Breast epithelium (tissue), 4 donors: ENCODE data around the gene EFNB1. TPM values are rescaled to one million over a fixed set of nuclear protein-coding genes. Genes with fewer than 3 reads are reported as not detected.

Experiments used
- DNase-seq, 2 donors: peaks; one replicate each; pipeline ENCODE4 v3.0.0-alpha.2; 2019; ENCODE audit warnings: low spot score in 2 of 2
- H3K27ac ChIP-seq, 2 donors: fragments of 200-600 bp; sonication (generic) in 1 of 2; one replicate each; pipeline ENCODE4 v1.5.1; 2016 to 2019; ENCODE audit warnings: mild to moderate bottlenecking in 1 of 2
- H3K27me3 ChIP-seq, 2 donors: fragments of 200-600 bp; sonication (generic) in 1 of 2; one replicate each; pipeline versions ENCODE4 v1.5.1 to v1.6.0; 2017 to 2019; ENCODE audit warnings: control low read depth in 1 of 2, mild to moderate bottlenecking in 1 of 2
- H3K36me3 ChIP-seq: fragments of 200-600 bp; one replicate; pipeline ENCODE4 v1.5.1; 2019
- H3K4me1 ChIP-seq, 2 donors: fragments of 200-600 bp; sonication (generic); one replicate each; pipeline ENCODE4 v1.5.1; 2016 to 2019; ENCODE audit warnings: control low read depth in 1 of 2
- H3K4me3 ChIP-seq, 3 donors: fragments of 200-600 bp; sonication (generic); 1 replicate in 2 of 3; 2 replicates in 1 of 3; pipeline ENCODE4 v1.5.1; 2016 to 2019; ENCODE audit warnings: mild to moderate bottlenecking in 3 of 3, moderate library complexity in 2 of 3
- H3K9me3 ChIP-seq, 2 donors: fragments of 200-600 bp; sonication (generic) in 1 of 2; one replicate each; pipeline ENCODE4 v1.5.1; 2016 to 2019; ENCODE audit warnings: control low read depth in 1 of 2
- CTCF ChIP-seq, 3 donors: fragments of 450-650 bp; IDR thresholded peaks; one replicate each; pipeline ENCODE4 v1.5.1; 2016 to 2017; ENCODE audit warnings: antibody characterized with exemption in 3 of 3, mild to moderate bottlenecking in 3 of 3, moderate library complexity in 3 of 3
- POLR2A ChIP-seq: fragments of 450-650 bp; IDR thresholded peaks from one replicate; pipeline ENCODE4 v1.6.1; 2016; ENCODE audit warnings: antibody characterized with exemption, mild to moderate bottlenecking, moderate library complexity
- POLR2AphosphoS5 ChIP-seq, 3 donors: sonication (generic); formaldehyde crosslinking; IDR thresholded peaks; one replicate each; pipeline ENCODE4 v1.6.1; 2017; ENCODE audit warnings: antibody characterized with exemption in 3 of 3
- intact Hi-C: fragments of 100-400 bp; cut with DNase I; formaldehyde crosslinking; loops from one replicate; pipeline ENCODE4 v1.15.1; 2023; ENCODE audit warnings: low total_unique reads
- total RNA-seq, 3 donors: library from RNA; depleted of rRNA; stranded (reverse); fragments of >200 nt; gene quantifications; one replicate each; pipeline ENCODE4 v1.1.0, GENCODE V29; 2016

EFNB1 gene
- total RNA-seq, 3 donors from 2014 or later, result 19.2 to 46.5 (median 41.4) TPM

- no peak for TF ChIP-seq POLR2AphosphoS5 (IDR thresholded peaks at IDR 0.05)
- TF ChIP-seq CTCF (IDR thresholded peaks at IDR 0.05), result peak in 1 of 3 donors; percentile 16
- no peak for TF ChIP-seq POLR2A
- DNase-seq, result no peak
- Histone ChIP-seq H3K27ac (no peak overlapping the region), H3K36me3 (no peaks in the 10 kb centered on the region), H3K4me1 (no peaks in the 10 kb centered on the region), H3K27me3 (peaks cover 0 to 35% of the 10 kb centered on the region in 2 donors), H3K9me3 (no peaks in the 10 kb centered on the region), H3K4me3 (no peak overlapping the region)
- intact Hi-C loops, result no loop called here
Observed at GRCh38 chrX:68808686-68809357, 20.0 kb upstream of the EFNB1 start.

GRCh38 chrX:68820476-68821110, 8.2 kb upstream of the EFNB1 start:
- Histone ChIP-seq H3K27me3 (peaks cover 0 to 46% of the 10 kb centered on the region in 2 donors), H3K36me3 (no peaks in the 10 kb centered on the region), H3K9me3 (no peaks in the 10 kb centered on the region), H3K4me1 (no peaks in the 10 kb centered on the region), H3K4me3 (no peak overlapping the region), H3K27ac (no peak overlapping the region)
- TF ChIP-seq POLR2A (no peak), CTCF (IDR thresholded peaks at IDR 0.05) (no peak), POLR2AphosphoS5 (IDR thresholded peaks at IDR 0.05) (no peak)
- no peak for DNase-seq
- intact Hi-C loops, result no loop called here

GRCh38 chrX:68821616-68822015, 7.2 kb upstream of the EFNB1 start:
- Histone ChIP-seq H3K4me1 (no peaks in the 10 kb centered on the region), H3K27me3 (peaks cover 0 to 52% of the 10 kb centered on the region in 2 donors), H3K27ac (no peak overlapping the region), H3K4me3 (no peak overlapping the region), H3K36me3 (no peaks in the 10 kb centered on the region), H3K9me3 (no peaks in the 10 kb centered on the region)
- intact Hi-C loops, result no loop called here
- no peak for TF ChIP-seq CTCF (IDR thresholded peaks at IDR 0.05)
- TF ChIP-seq POLR2AphosphoS5 (IDR thresholded peaks at IDR 0.05), result no peak
- TF ChIP-seq POLR2A, result no peak
- no peak for DNase-seq

GRCh38 chrX:68822641-68823410, 6.0 kb upstream of the EFNB1 start:
- intact Hi-C loops, result no loop called here
- H3K27me3 ChIP-seq, result peaks cover 0 to 62% of the 10 kb centered on the region in 2 donors
- no peak for DNase-seq
- no peaks in the 10 kb centered on the region for H3K36me3 ChIP-seq
- TF ChIP-seq CTCF (IDR thresholded peaks at IDR 0.05) (peak in 2 of 3 donors; percentile 40 to 41), POLR2A (no peak)
- H3K27ac ChIP-seq, result no peak overlapping the region
- H3K4me3 ChIP-seq, result no peak overlapping the region
- no peaks in the 10 kb centered on the region for H3K4me1 ChIP-seq
- H3K9me3 ChIP-seq, result no peaks in the 10 kb centered on the region
